WTC11 (cell line): ENCODE results near the gene ZNF48. TPM values are rescaled to one million over a fixed set of nuclear protein-coding genes. Genes with fewer than 3 reads are reported as not detected.
A peak's percentile ranks its signal among the peaks of the same experiment; 100 is the strongest.

ENCODE experiments used
- ELF4 ChIP-seq: sonication (generic); formaldehyde crosslinking; IDR thresholded peaks from 2 replicates; pipeline ENCODE4 v1.8.1; 2022; ENCODE audit warnings: low read depth, mild to moderate bottlenecking, moderate library complexity, missing genetic modification reagents
- EMX1 ChIP-seq: fragments of 250-450 bp; sonication (Bioruptor Pico); IDR thresholded peaks from 2 replicates; pipeline ENCODE4 v1.8.0; 2021; ENCODE audit warnings: mild to moderate bottlenecking
- GABPB1 ChIP-seq: sonication (generic); formaldehyde crosslinking; IDR thresholded peaks from 2 replicates; pipeline ENCODE4 v1.8.1; 2023; ENCODE audit warnings: mild to moderate bottlenecking, missing genetic modification reagents
- JUN ChIP-seq: sonication (generic); formaldehyde crosslinking; IDR thresholded peaks from 2 replicates; pipeline ENCODE4 v1.8.0; 2023; ENCODE audit warnings: mild to moderate bottlenecking, missing genetic modification reagents
- KAT7 ChIP-seq: sonication (generic); formaldehyde crosslinking; IDR thresholded peaks from 2 replicates; pipeline ENCODE4 v1.8.1; 2023; ENCODE audit warnings: missing genetic modification reagents, mild to moderate bottlenecking, borderline replicate concordance
- RORB ChIP-seq: fragments of 250-450 bp; sonication (Bioruptor Pico); IDR thresholded peaks from 2 replicates; pipeline ENCODE4 v1.9.0; 2021; ENCODE audit warnings: mild to moderate bottlenecking
- SMAD3 ChIP-seq: sonication (generic); formaldehyde crosslinking; IDR thresholded peaks from 2 replicates; pipeline ENCODE4 v1.8.0; 2022; ENCODE audit warnings: missing genetic modification reagents, mild to moderate bottlenecking, borderline replicate concordance
- SOX15 ChIP-seq: fragments of 250-450 bp; sonication (Bioruptor Pico); IDR thresholded peaks from 2 replicates; pipeline ENCODE4 v1.9.0; 2021; ENCODE audit warnings: mild to moderate bottlenecking
- ZNF121 ChIP-seq: sonication (generic); formaldehyde crosslinking; IDR thresholded peaks from 2 replicates; pipeline ENCODE4 v1.8.0; 2023; ENCODE audit warnings: missing genetic modification reagents
- ZNF219 ChIP-seq: sonication (generic); formaldehyde crosslinking; IDR thresholded peaks from 2 replicates; pipeline ENCODE4 v1.8.0; 2023; ENCODE audit warnings: missing genetic modification reagents, mild to moderate bottlenecking, borderline replicate concordance
- ZNF263 ChIP-seq: sonication (generic); formaldehyde crosslinking; IDR thresholded peaks from 2 replicates; pipeline ENCODE4 v1.8.1; 2022; ENCODE audit warnings: low read depth, mild to moderate bottlenecking, moderate library complexity, missing genetic modification reagents
- total RNA-seq: library from RNA; stranded (reverse); gene quantifications from 3 replicates; pipeline ENCODE4 v1.2.3, GENCODE V29; 2021
- TF ChIP-seq, protein P1 (sequence below): fragments of 250-450 bp; sonication (Bioruptor Pico); IDR thresholded peaks from 2 replicates; pipeline ENCODE4 v1.9.0; 2021; ENCODE audit warnings: mild to moderate bottlenecking, borderline replicate concordance
- TF ChIP-seq, protein P2 (sequence below): sonication (generic); formaldehyde crosslinking; conservative IDR thresholded peaks from 2 replicates; pipeline ENCODE4 v1.8.1; 2023; ENCODE audit warnings: mild to moderate bottlenecking, low read depth, missing genetic modification reagents, moderate library complexity
- TF ChIP-seq, protein P3 (sequence below): fragments of 250-450 bp; sonication (Bioruptor Pico); IDR thresholded peaks from 2 replicates; pipeline ENCODE4 v1.9.0; 2021; ENCODE audit warnings: moderate library complexity, mild to moderate bottlenecking, inconsistent platforms, borderline replicate concordance
- TF ChIP-seq, protein P4 (sequence below): sonication (generic); formaldehyde crosslinking; IDR thresholded peaks from 2 replicates; pipeline ENCODE4 v1.8.0; 2022; ENCODE audit warnings: missing genetic modification reagents
- TF ChIP-seq, protein P5 (sequence below): sonication (generic); formaldehyde crosslinking; IDR thresholded peaks from 2 replicates; pipeline ENCODE4 v1.8.1; 2022; ENCODE audit warnings: missing genetic modification reagents, borderline replicate concordance
- TF ChIP-seq, protein P6 (sequence below): sonication (generic); formaldehyde crosslinking; IDR thresholded peaks from 2 replicates; pipeline ENCODE4 v1.8.1; 2022; ENCODE audit warnings: low read depth, missing genetic modification reagents, borderline replicate concordance
- TF ChIP-seq, protein P7 (sequence below): fragments of 250-450 bp; sonication (Bioruptor Pico); IDR thresholded peaks from 2 replicates; pipeline ENCODE4 v1.9.0; 2021; ENCODE audit warnings: mild to moderate bottlenecking
- TF ChIP-seq, protein P8 (sequence below): fragments of 250-450 bp; sonication (Bioruptor Pico); IDR thresholded peaks from 2 replicates; pipeline ENCODE4 v1.9.0; 2021; ENCODE audit warnings: mild to moderate bottlenecking

Gene ZNF48
- total RNA-seq, 1 experiment from 2014 or later, result 39.3 TPM

DNA sequence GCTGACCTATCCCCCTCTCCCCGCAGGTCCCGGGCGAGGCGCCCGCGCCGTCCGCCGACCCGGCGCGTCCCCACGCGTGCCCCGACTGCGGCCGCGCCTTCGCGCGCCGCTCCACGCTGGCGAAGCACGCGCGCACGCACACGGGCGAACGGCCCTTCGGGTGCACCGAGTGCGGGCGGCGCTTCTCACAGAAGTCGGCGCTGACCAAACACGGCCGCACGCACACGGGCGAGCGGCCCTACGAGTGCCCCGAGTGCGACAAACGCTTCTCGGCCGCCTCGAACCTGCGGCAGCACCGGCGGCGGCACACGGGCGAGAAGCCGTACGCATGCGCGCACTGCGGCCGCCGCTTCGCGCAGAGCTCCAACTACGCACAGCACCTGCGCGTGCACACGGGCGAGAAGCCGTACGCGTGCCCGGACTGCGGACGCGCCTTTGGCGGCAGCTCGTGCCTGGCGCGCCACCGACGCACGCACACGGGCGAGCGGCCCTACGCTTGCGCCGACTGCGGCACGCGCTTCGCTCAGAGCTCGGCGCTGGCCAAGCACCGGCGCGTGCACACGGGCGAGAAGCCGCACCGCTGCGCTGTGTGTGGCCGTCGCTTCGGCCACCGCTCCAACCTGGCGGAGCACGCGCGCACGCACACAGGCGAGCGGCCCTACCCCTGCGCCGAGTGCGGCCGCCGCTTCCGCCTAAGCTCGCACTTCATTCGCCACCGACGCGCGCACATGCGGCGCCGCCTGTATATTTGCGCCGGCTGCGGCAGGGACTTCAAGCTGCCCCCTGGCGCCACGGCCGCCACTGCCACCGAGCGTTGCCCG lies 22.5 kb downstream of the ZNF48 start (continued):
- TF ChIP-seq, protein P1, sequence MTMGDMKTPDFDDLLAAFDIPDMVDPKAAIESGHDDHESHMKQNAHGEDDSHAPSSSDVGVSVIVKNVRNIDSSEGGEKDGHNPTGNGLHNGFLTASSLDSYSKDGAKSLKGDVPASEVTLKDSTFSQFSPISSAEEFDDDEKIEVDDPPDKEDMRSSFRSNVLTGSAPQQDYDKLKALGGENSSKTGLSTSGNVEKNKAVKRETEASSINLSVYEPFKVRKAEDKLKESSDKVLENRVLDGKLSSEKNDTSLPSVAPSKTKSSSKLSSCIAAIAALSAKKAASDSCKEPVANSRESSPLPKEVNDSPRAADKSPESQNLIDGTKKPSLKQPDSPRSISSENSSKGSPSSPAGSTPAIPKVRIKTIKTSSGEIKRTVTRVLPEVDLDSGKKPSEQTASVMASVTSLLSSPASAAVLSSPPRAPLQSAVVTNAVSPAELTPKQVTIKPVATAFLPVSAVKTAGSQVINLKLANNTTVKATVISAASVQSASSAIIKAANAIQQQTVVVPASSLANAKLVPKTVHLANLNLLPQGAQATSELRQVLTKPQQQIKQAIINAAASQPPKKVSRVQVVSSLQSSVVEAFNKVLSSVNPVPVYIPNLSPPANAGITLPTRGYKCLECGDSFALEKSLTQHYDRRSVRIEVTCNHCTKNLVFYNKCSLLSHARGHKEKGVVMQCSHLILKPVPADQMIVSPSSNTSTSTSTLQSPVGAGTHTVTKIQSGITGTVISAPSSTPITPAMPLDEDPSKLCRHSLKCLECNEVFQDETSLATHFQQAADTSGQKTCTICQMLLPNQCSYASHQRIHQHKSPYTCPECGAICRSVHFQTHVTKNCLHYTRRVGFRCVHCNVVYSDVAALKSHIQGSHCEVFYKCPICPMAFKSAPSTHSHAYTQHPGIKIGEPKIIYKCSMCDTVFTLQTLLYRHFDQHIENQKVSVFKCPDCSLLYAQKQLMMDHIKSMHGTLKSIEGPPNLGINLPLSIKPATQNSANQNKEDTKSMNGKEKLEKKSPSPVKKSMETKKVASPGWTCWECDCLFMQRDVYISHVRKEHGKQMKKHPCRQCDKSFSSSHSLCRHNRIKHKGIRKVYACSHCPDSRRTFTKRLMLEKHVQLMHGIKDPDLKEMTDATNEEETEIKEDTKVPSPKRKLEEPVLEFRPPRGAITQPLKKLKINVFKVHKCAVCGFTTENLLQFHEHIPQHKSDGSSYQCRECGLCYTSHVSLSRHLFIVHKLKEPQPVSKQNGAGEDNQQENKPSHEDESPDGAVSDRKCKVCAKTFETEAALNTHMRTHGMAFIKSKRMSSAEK (CRISPR knock-in tag), result no peak
- TF ChIP-seq KAT7 (CRISPR knock-in tag) (peak; percentile 7; the same call in 1 of the 2 replicates), JUN (CRISPR knock-in tag) (peak; percentile 83; the same call in 1 of the 2 replicates), SMAD3 (no peak; the same call in 1 of the 2 replicates), ELF4 (CRISPR knock-in tag) (peak; percentile 88), SOX15 (CRISPR knock-in tag) (no peak), EMX1 (CRISPR knock-in tag) (peak; percentile 70; the same call in 1 of the 2 replicates), ZNF219 (CRISPR knock-in tag) (peak; percentile 89; the same call in 1 of the 2 replicates), RORB (no peak), GABPB1 (CRISPR knock-in tag) (no peak), ZNF121 (peak; percentile 6; the same call in 1 of the 2 replicates), ZNF263 (CRISPR knock-in tag) (0 out of 2 replicates have a peak, but pooled peaks have one; percentile 56)
- TF ChIP-seq, protein P2, sequence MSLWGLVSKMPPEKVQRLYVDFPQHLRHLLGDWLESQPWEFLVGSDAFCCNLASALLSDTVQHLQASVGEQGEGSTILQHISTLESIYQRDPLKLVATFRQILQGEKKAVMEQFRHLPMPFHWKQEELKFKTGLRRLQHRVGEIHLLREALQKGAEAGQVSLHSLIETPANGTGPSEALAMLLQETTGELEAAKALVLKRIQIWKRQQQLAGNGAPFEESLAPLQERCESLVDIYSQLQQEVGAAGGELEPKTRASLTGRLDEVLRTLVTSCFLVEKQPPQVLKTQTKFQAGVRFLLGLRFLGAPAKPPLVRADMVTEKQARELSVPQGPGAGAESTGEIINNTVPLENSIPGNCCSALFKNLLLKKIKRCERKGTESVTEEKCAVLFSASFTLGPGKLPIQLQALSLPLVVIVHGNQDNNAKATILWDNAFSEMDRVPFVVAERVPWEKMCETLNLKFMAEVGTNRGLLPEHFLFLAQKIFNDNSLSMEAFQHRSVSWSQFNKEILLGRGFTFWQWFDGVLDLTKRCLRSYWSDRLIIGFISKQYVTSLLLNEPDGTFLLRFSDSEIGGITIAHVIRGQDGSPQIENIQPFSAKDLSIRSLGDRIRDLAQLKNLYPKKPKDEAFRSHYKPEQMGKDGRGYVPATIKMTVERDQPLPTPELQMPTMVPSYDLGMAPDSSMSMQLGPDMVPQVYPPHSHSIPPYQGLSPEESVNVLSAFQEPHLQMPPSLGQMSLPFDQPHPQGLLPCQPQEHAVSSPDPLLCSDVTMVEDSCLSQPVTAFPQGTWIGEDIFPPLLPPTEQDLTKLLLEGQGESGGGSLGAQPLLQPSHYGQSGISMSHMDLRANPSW (CRISPR knock-in tag), result no peak
- TF ChIP-seq, protein P3, sequence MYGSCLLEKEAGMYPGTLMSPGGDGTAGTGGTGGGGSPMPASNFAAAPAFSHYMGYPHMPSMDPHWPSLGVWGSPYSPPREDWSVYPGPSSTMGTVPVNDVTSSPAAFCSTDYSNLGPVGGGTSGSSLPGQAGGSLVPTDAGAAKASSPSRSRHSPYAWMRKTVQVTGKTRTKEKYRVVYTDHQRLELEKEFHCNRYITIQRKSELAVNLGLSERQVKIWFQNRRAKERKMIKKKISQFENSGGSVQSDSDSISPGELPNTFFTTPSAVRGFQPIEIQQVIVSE (CRISPR knock-in tag), result no peak
- TF ChIP-seq, protein P4, sequence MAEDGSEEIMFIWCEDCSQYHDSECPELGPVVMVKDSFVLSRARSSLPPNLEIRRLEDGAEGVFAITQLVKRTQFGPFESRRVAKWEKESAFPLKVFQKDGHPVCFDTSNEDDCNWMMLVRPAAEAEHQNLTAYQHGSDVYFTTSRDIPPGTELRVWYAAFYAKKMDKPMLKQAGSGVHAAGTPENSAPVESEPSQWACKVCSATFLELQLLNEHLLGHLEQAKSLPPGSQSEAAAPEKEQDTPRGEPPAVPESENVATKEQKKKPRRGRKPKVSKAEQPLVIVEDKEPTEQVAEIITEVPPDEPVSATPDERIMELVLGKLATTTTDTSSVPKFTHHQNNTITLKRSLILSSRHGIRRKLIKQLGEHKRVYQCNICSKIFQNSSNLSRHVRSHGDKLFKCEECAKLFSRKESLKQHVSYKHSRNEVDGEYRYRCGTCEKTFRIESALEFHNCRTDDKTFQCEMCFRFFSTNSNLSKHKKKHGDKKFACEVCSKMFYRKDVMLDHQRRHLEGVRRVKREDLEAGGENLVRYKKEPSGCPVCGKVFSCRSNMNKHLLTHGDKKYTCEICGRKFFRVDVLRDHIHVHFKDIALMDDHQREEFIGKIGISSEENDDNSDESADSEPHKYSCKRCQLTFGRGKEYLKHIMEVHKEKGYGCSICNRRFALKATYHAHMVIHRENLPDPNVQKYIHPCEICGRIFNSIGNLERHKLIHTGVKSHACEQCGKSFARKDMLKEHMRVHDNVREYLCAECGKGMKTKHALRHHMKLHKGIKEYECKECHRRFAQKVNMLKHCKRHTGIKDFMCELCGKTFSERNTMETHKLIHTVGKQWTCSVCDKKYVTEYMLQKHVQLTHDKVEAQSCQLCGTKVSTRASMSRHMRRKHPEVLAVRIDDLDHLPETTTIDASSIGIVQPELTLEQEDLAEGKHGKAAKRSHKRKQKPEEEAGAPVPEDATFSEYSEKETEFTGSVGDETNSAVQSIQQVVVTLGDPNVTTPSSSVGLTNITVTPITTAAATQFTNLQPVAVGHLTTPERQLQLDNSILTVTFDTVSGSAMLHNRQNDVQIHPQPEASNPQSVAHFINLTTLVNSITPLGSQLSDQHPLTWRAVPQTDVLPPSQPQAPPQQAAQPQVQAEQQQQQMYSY, result peak; percentile 67
- TF ChIP-seq, protein P5, sequence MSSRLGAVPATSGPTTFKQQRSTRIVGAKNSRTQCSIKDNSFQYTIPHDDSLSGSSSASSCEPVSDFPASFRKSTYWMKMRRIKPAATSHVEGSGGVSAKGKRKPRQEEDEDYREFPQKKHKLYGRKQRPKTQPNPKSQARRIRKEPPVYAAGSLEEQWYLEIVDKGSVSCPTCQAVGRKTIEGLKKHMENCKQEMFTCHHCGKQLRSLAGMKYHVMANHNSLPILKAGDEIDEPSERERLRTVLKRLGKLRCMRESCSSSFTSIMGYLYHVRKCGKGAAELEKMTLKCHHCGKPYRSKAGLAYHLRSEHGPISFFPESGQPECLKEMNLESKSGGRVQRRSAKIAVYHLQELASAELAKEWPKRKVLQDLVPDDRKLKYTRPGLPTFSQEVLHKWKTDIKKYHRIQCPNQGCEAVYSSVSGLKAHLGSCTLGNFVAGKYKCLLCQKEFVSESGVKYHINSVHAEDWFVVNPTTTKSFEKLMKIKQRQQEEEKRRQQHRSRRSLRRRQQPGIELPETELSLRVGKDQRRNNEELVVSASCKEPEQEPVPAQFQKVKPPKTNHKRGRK (CRISPR knock-in tag), result 0 out of 2 replicates have a peak, but pooled peaks have one; percentile 33
- TF ChIP-seq, protein P6, sequence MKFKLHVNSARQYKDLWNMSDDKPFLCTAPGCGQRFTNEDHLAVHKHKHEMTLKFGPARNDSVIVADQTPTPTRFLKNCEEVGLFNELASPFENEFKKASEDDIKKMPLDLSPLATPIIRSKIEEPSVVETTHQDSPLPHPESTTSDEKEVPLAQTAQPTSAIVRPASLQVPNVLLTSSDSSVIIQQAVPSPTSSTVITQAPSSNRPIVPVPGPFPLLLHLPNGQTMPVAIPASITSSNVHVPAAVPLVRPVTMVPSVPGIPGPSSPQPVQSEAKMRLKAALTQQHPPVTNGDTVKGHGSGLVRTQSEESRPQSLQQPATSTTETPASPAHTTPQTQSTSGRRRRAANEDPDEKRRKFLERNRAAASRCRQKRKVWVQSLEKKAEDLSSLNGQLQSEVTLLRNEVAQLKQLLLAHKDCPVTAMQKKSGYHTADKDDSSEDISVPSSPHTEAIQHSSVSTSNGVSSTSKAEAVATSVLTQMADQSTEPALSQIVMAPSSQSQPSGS (CRISPR knock-in tag), result peak; percentile 69
- TF ChIP-seq, protein P7, sequence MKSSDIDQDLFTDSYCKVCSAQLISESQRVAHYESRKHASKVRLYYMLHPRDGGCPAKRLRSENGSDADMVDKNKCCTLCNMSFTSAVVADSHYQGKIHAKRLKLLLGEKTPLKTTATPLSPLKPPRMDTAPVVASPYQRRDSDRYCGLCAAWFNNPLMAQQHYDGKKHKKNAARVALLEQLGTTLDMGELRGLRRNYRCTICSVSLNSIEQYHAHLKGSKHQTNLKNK (CRISPR knock-in tag), result no peak
- TF ChIP-seq, protein P8, sequence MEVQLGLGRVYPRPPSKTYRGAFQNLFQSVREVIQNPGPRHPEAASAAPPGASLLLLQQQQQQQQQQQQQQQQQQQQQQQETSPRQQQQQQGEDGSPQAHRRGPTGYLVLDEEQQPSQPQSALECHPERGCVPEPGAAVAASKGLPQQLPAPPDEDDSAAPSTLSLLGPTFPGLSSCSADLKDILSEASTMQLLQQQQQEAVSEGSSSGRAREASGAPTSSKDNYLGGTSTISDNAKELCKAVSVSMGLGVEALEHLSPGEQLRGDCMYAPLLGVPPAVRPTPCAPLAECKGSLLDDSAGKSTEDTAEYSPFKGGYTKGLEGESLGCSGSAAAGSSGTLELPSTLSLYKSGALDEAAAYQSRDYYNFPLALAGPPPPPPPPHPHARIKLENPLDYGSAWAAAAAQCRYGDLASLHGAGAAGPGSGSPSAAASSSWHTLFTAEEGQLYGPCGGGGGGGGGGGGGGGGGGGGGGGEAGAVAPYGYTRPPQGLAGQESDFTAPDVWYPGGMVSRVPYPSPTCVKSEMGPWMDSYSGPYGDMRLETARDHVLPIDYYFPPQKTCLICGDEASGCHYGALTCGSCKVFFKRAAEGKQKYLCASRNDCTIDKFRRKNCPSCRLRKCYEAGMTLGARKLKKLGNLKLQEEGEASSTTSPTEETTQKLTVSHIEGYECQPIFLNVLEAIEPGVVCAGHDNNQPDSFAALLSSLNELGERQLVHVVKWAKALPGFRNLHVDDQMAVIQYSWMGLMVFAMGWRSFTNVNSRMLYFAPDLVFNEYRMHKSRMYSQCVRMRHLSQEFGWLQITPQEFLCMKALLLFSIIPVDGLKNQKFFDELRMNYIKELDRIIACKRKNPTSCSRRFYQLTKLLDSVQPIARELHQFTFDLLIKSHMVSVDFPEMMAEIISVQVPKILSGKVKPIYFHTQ (CRISPR knock-in tag), result no peak
